NCI-H2227 (cell line): ENCODE data around the gene GRAMD4.

Experiments
- DNase-seq: peaks from one replicate; lab custom pipeline; 2025; ENCODE audit not compliant: unreplicated experiment; lab: John Stamatoyannopoulos, UW

Gene GRAMD4

GRCh38 chr22:46667245-46667623 lies 47.0 kb downstream of the GRAMD4 start:
- no peak for DNase-seq

- DNase-seq: no peak
These were observed 47.9 kb downstream of the GRAMD4 start for GRCh38 chr22:46668116-46668515.

- DNase-seq: no peak
These were observed 49.0 kb downstream of the GRAMD4 start for GRCh38 chr22:46669201-46669600.

- no peak for DNase-seq
These were observed 51.7 kb downstream of the GRAMD4 start for GRCh38 chr22:46671824-46672432.

- DNase-seq: no peak
These were observed 52.5 kb downstream of the GRAMD4 start for GRCh38 chr22:46672731-46673130.

- DNase-seq: no peak
These were observed 53.0 kb downstream of the GRAMD4 start for GRCh38 chr22:46673205-46673604.

- no peak for DNase-seq
These were observed 53.6 kb downstream of the GRAMD4 start for GRCh38 chr22:46673662-46674236.

- no peak for DNase-seq
These were observed 54.2 kb downstream of the GRAMD4 start for GRCh38 chr22:46674367-46674781.

- DNase-seq: no peak
These were observed 54.7 kb downstream of the GRAMD4 start for GRCh38 chr22:46674906-46675305.

- DNase-seq: no peak
These were observed 55.3 kb downstream of the GRAMD4 start for GRCh38 chr22:46675479-46675878.

- DNase-seq: no peak
These were observed 55.8 kb downstream of the GRAMD4 start for GRCh38 chr22:46675938-46676337.

- DNase-seq: no peak
These were observed 56.3 kb downstream of the GRAMD4 start for GRCh38 chr22:46676479-46676878.

GRCh38 chr22:46676881-46677280 lies 56.7 kb downstream of the GRAMD4 start:
- no peak for DNase-seq

- no peak for DNase-seq
These were observed 57.3 kb downstream of the GRAMD4 start for GRCh38 chr22:46677323-46678002.

GRCh38 chr22:46678003-46678657 lies 57.9 kb downstream of the GRAMD4 start:
- DNase-seq: no peak

GRCh38 chr22:46678785-46679700 lies 58.9 kb downstream of the GRAMD4 start:
- DNase-seq: no peak

- no peak for DNase-seq
These were observed 59.6 kb downstream of the GRAMD4 start for GRCh38 chr22:46679706-46680269.

GRCh38 chr22:46681010-46681409 lies 60.8 kb downstream of the GRAMD4 start:
- DNase-seq: no peak

GRCh38 chr22:46682011-46682731 lies 62.0 kb downstream of the GRAMD4 start:
- no peak for DNase-seq

- DNase-seq: no peak
These were observed 64.5 kb downstream of the GRAMD4 start for GRCh38 chr22:46684706-46685105.
